SK-N-SH (cell line): ENCODE data around the gene CEP112. TPM values are rescaled to one million over a fixed set of nuclear protein-coding genes. Genes with fewer than 3 reads are reported as not detected.

Experiments
- CTCF ChIA-PET: fragments of 300-600, 350-600 bp; formaldehyde crosslinking; extraction: SDS; loops from one replicate; lab custom pipeline; 2021; lab: Yijun Ruan, JAX
- POLR2A ChIA-PET: fragments of 350-600 bp; sonication (Branson Sonifier 250); formaldehyde crosslinking; extraction: SDS; loops from one replicate; lab custom pipeline; 2020; ENCODE audit warnings: antibody characterized with exemption, inconsistent platforms; lab: Yijun Ruan, JAX
- DNase-seq: peaks from one replicate; pipeline ENCODE4 v3.0.0; 2012
- H2AFZ ChIP-seq: fragments of 200-600 bp; sonication (generic); 2 replicates; pipeline ENCODE4 v1.8.1; 2016; ENCODE audit warnings: antibody characterized with exemption, mild to moderate bottlenecking, low read depth
- H3F3A ChIP-seq: fragments of 200-600 bp; sonication (generic); replicated peaks from 2 replicates; pipeline ENCODE3; 2016; ENCODE audit warnings: antibody characterized with exemption, mild to moderate bottlenecking; ENCODE audit not compliant: insufficient read depth
- H3K27ac ChIP-seq, 2 experiments: fragments of 200-500 bp in 1 of 2; fragments of 200-600 bp in 1 of 2; sonication (Bioruptor generic) in 1 of 2; sonication (generic), shearing (Covaris generic) in 1 of 2; 2 replicates each; pipeline versions ENCODE4 v1.5.1 to v1.6.1; 2014 to 2016; ENCODE audit warnings: low read depth in 2 of 2, inconsistent platforms in 1 of 2, low read length in 1 of 2, mild to moderate bottlenecking in 1 of 2, mixed read lengths in 1 of 2
- H3K27me3 ChIP-seq: fragments of 200-600 bp; sonication (generic), shearing (Covaris generic); 2 replicates; pipeline ENCODE4 v1.6.1; 2016; ENCODE audit warnings: mixed run types; ENCODE audit not compliant: insufficient read depth
- H3K36me3 ChIP-seq, 2 experiments: fragments of 200-500 bp in 1 of 2; fragments of 200-600 bp in 1 of 2; sonication (Bioruptor generic) in 1 of 2; sonication (generic) in 1 of 2; replicated peaks in 1 of 2; 2 replicates each; pipeline versions ENCODE3 to v1.5.1; 2014 to 2016; ENCODE audit warnings: low read length in 1 of 2, mild to moderate bottlenecking in 1 of 2; ENCODE audit not compliant: insufficient read depth in 2 of 2, control insufficient read depth in 1 of 2
- H3K4me1 ChIP-seq, 2 experiments: fragments of 200-500 bp in 1 of 2; fragments of 200-600 bp in 1 of 2; sonication (Bioruptor generic) in 1 of 2; sonication (generic), shearing (Covaris generic) in 1 of 2; 2 replicates each; pipeline versions ENCODE4 v1.5.1 to v1.6.1; 2014 to 2016; ENCODE audit warnings: low read depth in 1 of 2, low read length in 1 of 2, mixed run types in 1 of 2; ENCODE audit not compliant: insufficient read depth in 2 of 2, control insufficient read depth in 1 of 2
- H3K4me2 ChIP-seq: fragments of 200-600 bp; sonication (generic), shearing (Covaris generic); 2 replicates; pipeline ENCODE4 v1.6.1; 2017; ENCODE audit warnings: mixed run types
- H3K4me3 ChIP-seq, 2 experiments: fragments of 200-500 bp in 1 of 2; fragments of 200-600 bp in 1 of 2; sonication (Bioruptor generic) in 1 of 2; sonication (generic), shearing (Covaris generic) in 1 of 2; 2 replicates each; pipeline versions ENCODE4 v1.5.1 to v1.8.1; 2014 to 2016; ENCODE audit warnings: low read depth in 2 of 2, inconsistent platforms in 1 of 2, low read length in 1 of 2, mild to moderate bottlenecking in 1 of 2, mixed read lengths in 1 of 2, moderate library complexity in 1 of 2
- H3K79me2 ChIP-seq: fragments of 200-600 bp; sonication (generic); 2 replicates; pipeline ENCODE4 v1.8.1; 2017; ENCODE audit warnings: mild to moderate bottlenecking; ENCODE audit not compliant: insufficient read depth
- H3K9ac ChIP-seq: fragments of 200-600 bp; sonication (generic); 2 replicates; pipeline ENCODE4 v1.6.1; 2017; ENCODE audit warnings: mixed run types
- H3K9me2 ChIP-seq: fragments of 200-600 bp; sonication (generic); 2 replicates; pipeline ENCODE4 v1.6.1; 2017; ENCODE audit warnings: mixed run types
- H3K9me3 ChIP-seq: fragments of 200-600 bp; sonication (generic); 2 replicates; pipeline ENCODE4 v1.6.1; 2017; ENCODE audit warnings: mixed run types, mild to moderate bottlenecking, moderate library complexity
- H4K20me1 ChIP-seq: fragments of 200-600 bp; sonication (generic); 2 replicates; pipeline ENCODE4 v1.6.1; 2017; ENCODE audit warnings: mild to moderate bottlenecking, mixed run types; ENCODE audit not compliant: insufficient read depth
- ELF1 ChIP-seq: IDR thresholded peaks from 2 replicates; pipeline ENCODE4 v1.4.0; 2012
- EP300 ChIP-seq, 2 experiments: IDR thresholded peaks; 2 replicates each; pipeline versions ENCODE4 v1.4.0 to v1.6.1; 2012; ENCODE audit warnings: borderline replicate concordance in 1 of 2, low read depth in 1 of 2, low read length in 1 of 2
- FOSL2 ChIP-seq: IDR thresholded peaks from 2 replicates; pipeline ENCODE4 v1.4.0; 2012; ENCODE audit warnings: low read depth, mild to moderate bottlenecking, moderate library complexity, borderline replicate concordance
- FOXJ3 ChIP-seq: sonication (generic); formaldehyde crosslinking; IDR thresholded peaks from 2 replicates; pipeline ENCODE4 v1.5.1; 2020; ENCODE audit warnings: mild to moderate bottlenecking, missing genetic modification reagents
- FOXM1 ChIP-seq: IDR thresholded peaks from 2 replicates; pipeline ENCODE4 v1.4.0; 2012; ENCODE audit warnings: low read depth, mild to moderate bottlenecking
- GATA2 ChIP-seq: sonication (generic); formaldehyde crosslinking; IDR thresholded peaks from 2 replicates; pipeline ENCODE4 v1.5.0; 2020; ENCODE audit warnings: mild to moderate bottlenecking, missing genetic modification reagents
- JUND ChIP-seq: IDR thresholded peaks from 2 replicates; pipeline ENCODE4 v1.4.0; 2012
- MEF2A ChIP-seq: IDR thresholded peaks from 2 replicates; pipeline ENCODE4 v1.4.0; 2012; ENCODE audit warnings: low read depth, borderline replicate concordance
- MXI1 ChIP-seq: IDR thresholded peaks from 2 replicates; pipeline ENCODE4 v1.6.1; 2012; ENCODE audit warnings: mild to moderate bottlenecking, low read depth, low read length, improper control_type of control experiment
- NFIC ChIP-seq: IDR thresholded peaks from 2 replicates; pipeline ENCODE4 v1.4.0; 2012; ENCODE audit warnings: borderline replicate concordance
- NRF1 ChIP-seq: IDR thresholded peaks from 2 replicates; pipeline ENCODE4 v1.6.1; 2012; ENCODE audit warnings: low read depth, mild to moderate bottlenecking, low read length
- POLR2AphosphoS5 ChIP-seq: IDR thresholded peaks from 2 replicates; pipeline ENCODE4 v1.6.1; 2012; ENCODE audit warnings: low read depth, low read length
- RCOR1 ChIP-seq: fragments of 150-350 bp; IDR thresholded peaks from 2 replicates; pipeline ENCODE4 v1.6.1; 2017; ENCODE audit warnings: antibody characterized with exemption, low read length
- RXRA ChIP-seq: IDR thresholded peaks from 2 replicates; pipeline ENCODE4 v1.4.0; 2012; ENCODE audit warnings: low read depth, mild to moderate bottlenecking, borderline replicate concordance
- TAF1 ChIP-seq: IDR thresholded peaks from 2 replicates; pipeline ENCODE4 v1.6.1; 2012; ENCODE audit warnings: low read depth, mild to moderate bottlenecking, low read length, moderate library complexity, borderline replicate concordance
- TCF12 ChIP-seq: IDR thresholded peaks from 2 replicates; pipeline ENCODE4 v1.4.0; 2012
- TEAD4 ChIP-seq: IDR thresholded peaks from 2 replicates; pipeline ENCODE4 v1.4.0; 2012; ENCODE audit warnings: mild to moderate bottlenecking, borderline replicate concordance; ENCODE audit not compliant: insufficient read depth
- USF1 ChIP-seq: IDR thresholded peaks from 2 replicates; pipeline ENCODE4 v1.4.0; 2012; ENCODE audit warnings: low read depth, borderline replicate concordance
- ZBTB33 ChIP-seq: IDR thresholded peaks from 2 replicates; pipeline ENCODE4 v1.4.0; 2012; ENCODE audit warnings: low read depth, borderline replicate concordance
- WGBS: methylation state at CpG from one replicate; pipeline ENCODE4 v1.1.6; 2017; ENCODE audit warnings: low lambda C conversion rate; 5-methylcytosine and 5-hydroxymethylcytosine counted together
- polyA plus RNA-seq, 3 experiments: library from polyadenylated mRNA; depleted of rRNA; stranded (reverse); fragments of >200 nt; gene quantifications; 2 replicates each; pipeline ENCODE4 v1.2.3, GENCODE V29; 2012
- TF ChIP-seq, protein P1 (sequence below): IDR thresholded peaks from 2 replicates; pipeline ENCODE4; 2012

CEP112 gene
- polyA plus RNA-seq, 1 of the 3 experiments (the other 2 are of a cell fraction): 7.9 TPM

DNA sequence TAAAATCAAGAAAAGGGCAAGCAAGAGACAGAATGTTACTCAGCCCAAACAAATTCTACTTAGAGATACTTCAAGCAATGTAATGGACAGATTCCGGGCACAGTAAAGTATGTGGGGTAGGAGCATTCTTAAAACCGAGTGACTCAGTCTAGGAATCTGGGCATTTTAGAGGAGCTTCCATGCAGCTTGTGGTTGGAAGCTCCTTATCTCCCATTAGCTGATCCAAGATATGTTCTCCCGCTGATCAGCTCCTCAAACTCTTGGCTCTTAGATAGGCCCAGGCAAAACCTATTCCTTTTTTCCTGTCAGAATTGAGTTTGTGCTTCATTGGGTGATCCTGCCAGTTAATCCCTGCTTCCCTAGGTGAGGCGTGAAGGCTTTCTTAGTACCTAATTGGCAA lies 303.3 kb downstream of the CEP112 start (continued):
- TF ChIP-seq MXI1: no peak
- peak; percentile 74; the same call in 1 of the 2 replicates for TF ChIP-seq TEAD4
- no peak for TF ChIP-seq FOXM1
- no peak for TF ChIP-seq RCOR1
- TF ChIP-seq, protein P1, sequence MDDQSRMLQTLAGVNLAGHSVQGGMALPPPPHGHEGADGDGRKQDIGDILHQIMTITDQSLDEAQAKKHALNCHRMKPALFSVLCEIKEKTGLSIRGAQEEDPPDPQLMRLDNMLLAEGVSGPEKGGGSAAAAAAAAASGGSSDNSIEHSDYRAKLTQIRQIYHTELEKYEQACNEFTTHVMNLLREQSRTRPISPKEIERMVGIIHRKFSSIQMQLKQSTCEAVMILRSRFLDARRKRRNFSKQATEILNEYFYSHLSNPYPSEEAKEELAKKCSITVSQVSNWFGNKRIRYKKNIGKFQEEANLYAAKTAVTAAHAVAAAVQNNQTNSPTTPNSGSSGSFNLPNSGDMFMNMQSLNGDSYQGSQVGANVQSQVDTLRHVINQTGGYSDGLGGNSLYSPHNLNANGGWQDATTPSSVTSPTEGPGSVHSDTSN: peak; percentile 52
- no peak for TF ChIP-seq ZBTB33
- TF ChIP-seq FOSL2: peak; percentile 75; the same call in 1 of the 2 replicates
- TF ChIP-seq RXRA: 0 out of 2 replicates have a peak, but pooled peaks have one; percentile 38
- TF ChIP-seq NRF1: no peak
- no peak for TF ChIP-seq FOXJ3 (CRISPR knock-in tag)
- TF ChIP-seq USF1: no peak
- TF ChIP-seq, all 33 proteins: peak for 9

GRCh38 chr17:65886315-65887245 lies 305.4 kb downstream of the CEP112 start:
- Histone ChIP-seq H3K27me3 (no peaks in the 10 kb centered on the region), H3K79me2 (no peaks in the 10 kb centered on the region), H3F3A (peaks cover 3% of the 10 kb centered on the region), H3K36me3 (no peaks in the 10 kb centered on the region), H2AFZ (no peak overlapping the region), H3K4me2 (no peak overlapping the region), H4K20me1 (no peaks in the 10 kb centered on the region), H3K27ac (peak overlapping the region; percentile 1 to 83; a peak in 2 of 4 replicates), H3K9me2 (no peaks in the 10 kb centered on the region), H3K4me1 (peaks cover 7% of the 10 kb centered on the region in 2 experiments; a peak in 3 of 4 replicates), H3K4me3 (no peak overlapping the region), H3K9me3 (no peaks in the 10 kb centered on the region), H3K9ac (no peak overlapping the region)
- WGBS: 55% methylated on average over 6 of the region's 6 CpGs
- no peak for DNase-seq
- POLR2A ChIA-PET: no interaction called here
- CTCF ChIA-PET: interaction anchor here (1.3 kb wide), 1 partner anchor 19 kb away, joined by 3 read pairs; no protein-coding TSS in a partner anchor
- TF ChIP-seq TAF1 (no peak), TEAD4 (peak; percentile 86; the same call in 1 of the 2 replicates), MEF2A (peak; percentile 9; the same call in 1 of the 2 replicates), JUND (peak; percentile 49; the same call in 1 of the 2 replicates), ELF1 (no peak), NFIC (peak; percentile 60; the same call in 1 of the 2 replicates), TCF12 (peak; percentile 94), GATA2 (CRISPR knock-in tag) (no peak), RXRA (no peak), POLR2AphosphoS5 (peak; percentile 46; the same call in 1 of the 2 replicates), EP300 (IDR thresholded peaks at IDR 0.05; ENCODE audit: borderline replicate concordance in 1 of 2, low read depth in 1 of 2, low read length in 1 of 2) (peak; percentile 46 to 90; a peak in 2 of 4 replicates)
- TF ChIP-seq, protein P1: peak; percentile 93
